Fibroblast of lung (primary cell): Measurements from ENCODE around the gene ZP1.
A peak's percentile ranks its signal among the peaks of the same experiment; 100 is the strongest.

Source experiments
- CTCF ChIP-seq, 2 donors: IDR thresholded peaks in 1 of 2; conservative IDR thresholded peaks in 1 of 2; 1 replicate in 1 of 2; 2 replicates in 1 of 2; pipeline ENCODE4 v1.5.1; 2011 to 2012; ENCODE audit warnings: low read length in 2 of 2, control low read depth in 1 of 2, inconsistent platforms in 1 of 2, low read depth in 1 of 2, mild to moderate bottlenecking in 1 of 2
- EZH2 ChIP-seq: IDR thresholded peaks from 2 replicates; pipeline ENCODE4 v1.5.1; 2012; ENCODE audit warnings: low read length, control low read depth, mild to moderate bottlenecking; ENCODE audit errors: missing control alignments

GRCh38 chr11:60838132-60838531 is 29.2 kb upstream of the ZP1 start:
- TF ChIP-seq CTCF (conservative IDR thresholded peaks at IDR 0.05 in 1 of 2, IDR thresholded peaks at IDR 0.05 in 1 of 2; ENCODE audit: low read depth in 1 of 2, low read length in 2 of 2) (peak in 1 of 2 donors; percentile 49), EZH2 (no peak)
